Adrenal gland (tissue), 5 donors: Measurements from ENCODE around the gene GOLM1.

Source experiments
- POLR2A ChIP-seq, 2 donors: fragments of 450-650 bp; IDR thresholded peaks; one replicate each; pipeline ENCODE4 v1.6.1; 2017; ENCODE audit warnings: antibody characterized with exemption in 2 of 2, mild to moderate bottlenecking in 2 of 2, moderate library complexity in 1 of 2
- TF ChIP-seq, protein P1 (sequence below), 6 experiments: fragments of 450-650 bp in 4 of 6; fragments of 200-600 bp in 2 of 6; sonication (generic) in 1 of 6; IDR thresholded peaks; 1 replicate in 5 of 6; 2 replicates in 1 of 6; pipeline versions ENCODE4 v1.5.1 to v1.8.0; 2016 to 2021; ENCODE audit warnings: antibody characterized with exemption in 6 of 6, mild to moderate bottlenecking in 2 of 6, moderate library complexity in 1 of 6
- donor health status: DM: no; HTN: no; CAD: no.

DNA sequence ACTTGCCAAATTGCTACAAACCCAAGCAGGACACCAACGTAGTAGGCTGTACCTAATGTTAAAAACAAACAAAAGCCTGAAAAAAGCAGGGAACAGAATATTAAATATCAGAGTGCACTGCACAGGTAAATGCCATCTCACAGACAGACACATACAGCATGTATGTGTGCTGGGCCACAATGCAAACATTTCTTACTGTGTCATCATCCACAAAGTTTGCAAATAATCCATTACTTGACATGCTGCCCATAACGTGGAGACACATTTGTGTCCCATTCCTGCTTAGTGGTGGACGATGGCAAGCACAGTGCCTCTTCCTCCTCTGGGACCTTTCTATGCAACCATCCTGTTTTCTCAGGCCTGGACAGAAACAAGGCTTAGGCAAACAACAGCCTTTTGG, 44.7 kb downstream of the GOLM1 start:
- TF ChIP-seq POLR2A (IDR thresholded peaks at IDR 0.05): no peak
- TF ChIP-seq, protein P1, sequence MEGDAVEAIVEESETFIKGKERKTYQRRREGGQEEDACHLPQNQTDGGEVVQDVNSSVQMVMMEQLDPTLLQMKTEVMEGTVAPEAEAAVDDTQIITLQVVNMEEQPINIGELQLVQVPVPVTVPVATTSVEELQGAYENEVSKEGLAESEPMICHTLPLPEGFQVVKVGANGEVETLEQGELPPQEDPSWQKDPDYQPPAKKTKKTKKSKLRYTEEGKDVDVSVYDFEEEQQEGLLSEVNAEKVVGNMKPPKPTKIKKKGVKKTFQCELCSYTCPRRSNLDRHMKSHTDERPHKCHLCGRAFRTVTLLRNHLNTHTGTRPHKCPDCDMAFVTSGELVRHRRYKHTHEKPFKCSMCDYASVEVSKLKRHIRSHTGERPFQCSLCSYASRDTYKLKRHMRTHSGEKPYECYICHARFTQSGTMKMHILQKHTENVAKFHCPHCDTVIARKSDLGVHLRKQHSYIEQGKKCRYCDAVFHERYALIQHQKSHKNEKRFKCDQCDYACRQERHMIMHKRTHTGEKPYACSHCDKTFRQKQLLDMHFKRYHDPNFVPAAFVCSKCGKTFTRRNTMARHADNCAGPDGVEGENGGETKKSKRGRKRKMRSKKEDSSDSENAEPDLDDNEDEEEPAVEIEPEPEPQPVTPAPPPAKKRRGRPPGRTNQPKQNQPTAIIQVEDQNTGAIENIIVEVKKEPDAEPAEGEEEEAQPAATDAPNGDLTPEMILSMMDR (IDR thresholded peaks at IDR 0.05): no peak
